Measurements from ENCODE around the gene EFCAB6.
A peak's percentile ranks its signal among the peaks of the same experiment; 100 is the strongest.

The EFCAB6 gene

DNA sequence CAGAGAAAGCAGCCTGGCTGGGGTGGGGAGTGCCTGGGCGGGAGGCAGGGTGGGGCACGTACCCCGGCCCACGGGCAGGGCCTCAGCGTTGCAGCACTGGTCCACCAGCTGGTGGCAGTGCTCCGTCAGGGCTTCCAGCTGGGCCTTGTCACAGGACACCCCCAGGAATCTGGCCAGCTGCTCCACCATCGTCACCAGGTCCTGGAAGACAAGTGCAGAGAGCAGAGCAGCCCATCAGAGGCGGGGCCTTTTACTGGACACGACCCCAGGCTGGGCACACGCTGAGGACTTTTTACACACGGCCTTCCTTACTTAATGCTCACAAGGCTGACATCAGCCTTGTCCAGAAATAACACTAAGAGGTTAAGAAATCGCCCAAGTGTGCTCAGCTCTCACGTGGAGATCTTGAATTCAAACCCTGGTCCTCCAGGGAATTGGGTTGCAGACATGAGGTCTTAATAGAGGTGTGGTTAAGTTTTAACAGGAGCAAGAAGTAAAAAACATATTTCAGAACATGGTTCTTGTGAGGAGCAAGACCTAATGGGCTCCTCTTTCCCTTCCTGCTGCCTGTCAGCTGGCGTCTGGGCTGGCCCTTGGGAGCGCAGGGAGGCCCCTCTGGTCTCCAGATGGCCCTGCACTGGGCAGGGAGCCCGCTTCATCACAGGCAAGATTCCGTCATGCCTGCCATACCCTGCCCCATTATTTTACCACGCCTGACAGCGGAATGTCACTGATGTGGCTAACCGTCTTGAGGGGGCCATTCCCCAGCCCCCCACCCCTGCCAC is 17.1 kb upstream of the EFCAB6 start:
- DNase-seq (ENCODE audit: low read depth), result peak; percentile 67

DNA sequence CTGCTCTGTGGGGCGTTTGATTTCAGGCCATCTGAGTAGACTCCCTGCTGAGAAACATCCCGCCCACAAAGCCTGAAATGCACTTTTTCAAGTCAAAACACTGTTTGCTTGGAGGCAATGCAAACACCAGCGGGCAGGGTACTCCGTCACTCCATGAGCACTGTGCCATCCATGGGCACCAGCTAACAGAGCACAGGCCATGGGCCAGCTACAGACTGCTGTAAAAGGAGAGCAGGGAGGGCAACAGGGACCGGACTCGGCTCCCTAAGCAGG is 16.6 kb upstream of the EFCAB6 start:
- no peak for DNase-seq (ENCODE audit: low read depth)

- DNase-seq (ENCODE audit: low read depth), result no peak
These were observed 16.0 kb upstream of the EFCAB6 start for GRCh38 chr22:43827926-43828724.

DNA sequence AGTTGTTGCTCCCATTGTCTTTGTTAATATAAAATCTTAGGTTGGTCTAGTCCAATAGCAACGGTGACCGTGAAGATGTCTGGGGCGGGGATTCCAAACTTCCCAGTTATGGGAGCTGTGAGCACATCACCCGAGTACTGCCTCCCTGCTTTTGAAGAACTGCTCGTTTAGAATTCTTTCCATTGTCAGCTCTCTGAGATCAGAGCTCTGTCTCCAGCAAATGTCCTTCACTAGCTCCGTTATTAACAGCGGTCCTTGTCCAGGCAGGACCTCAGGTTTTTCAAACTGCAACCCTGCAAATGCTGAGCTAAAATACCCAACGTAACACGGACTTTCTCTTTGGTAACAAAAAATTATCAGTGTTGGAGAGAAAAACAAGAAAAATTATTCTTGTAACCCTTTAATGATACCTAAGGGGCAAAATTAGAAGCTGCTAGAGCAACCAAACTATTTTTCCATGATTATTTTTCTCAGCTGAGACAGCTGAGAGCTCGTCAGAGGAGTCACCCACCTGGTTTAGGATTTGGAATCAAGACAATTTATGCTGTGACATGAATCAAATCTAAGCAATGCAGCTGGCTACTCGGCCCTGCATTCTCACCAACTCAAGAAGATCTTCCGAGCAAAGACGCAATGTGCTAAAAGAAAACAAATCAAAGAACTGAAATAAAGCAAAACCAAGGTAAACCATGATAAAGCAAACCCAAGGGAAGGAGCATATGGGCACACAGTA is 15.1 kb upstream of the EFCAB6 start:
- no peak for DNase-seq (ENCODE audit: low read depth)

GRCh38 chr22:43826142-43827002 is 14.3 kb upstream of the EFCAB6 start:
- peak; percentile 24 for DNase-seq (ENCODE audit: low read depth)

- DNase-seq (ENCODE audit: low read depth), result no peak
These were observed 13.5 kb upstream of the EFCAB6 start for GRCh38 chr22:43825651-43826050.

DNA sequence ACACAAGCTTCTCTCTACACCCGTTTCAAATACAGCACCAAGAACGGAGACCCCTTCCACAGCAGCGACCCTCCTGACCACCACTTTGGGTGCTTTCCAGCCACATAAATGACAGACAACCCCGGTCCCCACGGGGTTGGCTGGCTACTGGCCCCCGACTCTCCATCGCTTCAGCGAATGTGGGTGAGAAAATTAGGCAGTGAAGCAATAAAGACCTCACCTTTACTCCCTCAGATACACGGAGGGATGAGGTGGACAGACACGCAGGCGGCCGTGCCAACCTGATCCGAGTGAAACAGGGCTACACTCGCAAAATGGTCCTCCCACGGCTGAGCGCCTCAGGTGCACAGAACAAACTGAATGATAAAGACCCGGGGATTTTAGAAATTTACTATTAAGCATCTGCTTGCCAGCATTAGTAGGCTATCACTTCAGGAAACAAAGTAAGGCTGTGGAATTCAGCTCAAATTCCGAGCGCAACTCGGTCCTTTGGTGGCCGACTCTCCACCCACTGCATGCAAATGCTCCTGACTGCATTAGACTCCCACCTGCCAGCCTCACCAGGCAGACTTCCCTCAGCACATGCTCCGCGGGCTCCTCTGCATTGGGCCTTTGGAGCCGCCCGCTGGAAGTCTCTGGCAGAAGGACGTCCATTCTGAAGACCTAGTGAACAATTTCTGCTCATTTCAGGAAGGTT is 12.8 kb upstream of the EFCAB6 start:
- DNase-seq (ENCODE audit: low read depth), result no peak

- no peak for DNase-seq (ENCODE audit: low read depth)
These were observed 12.0 kb upstream of the EFCAB6 start for GRCh38 chr22:43823911-43824665.

GRCh38 chr22:43823353-43823908 is 11.3 kb upstream of the EFCAB6 start:
- DNase-seq (ENCODE audit: low read depth), result no peak

DNA sequence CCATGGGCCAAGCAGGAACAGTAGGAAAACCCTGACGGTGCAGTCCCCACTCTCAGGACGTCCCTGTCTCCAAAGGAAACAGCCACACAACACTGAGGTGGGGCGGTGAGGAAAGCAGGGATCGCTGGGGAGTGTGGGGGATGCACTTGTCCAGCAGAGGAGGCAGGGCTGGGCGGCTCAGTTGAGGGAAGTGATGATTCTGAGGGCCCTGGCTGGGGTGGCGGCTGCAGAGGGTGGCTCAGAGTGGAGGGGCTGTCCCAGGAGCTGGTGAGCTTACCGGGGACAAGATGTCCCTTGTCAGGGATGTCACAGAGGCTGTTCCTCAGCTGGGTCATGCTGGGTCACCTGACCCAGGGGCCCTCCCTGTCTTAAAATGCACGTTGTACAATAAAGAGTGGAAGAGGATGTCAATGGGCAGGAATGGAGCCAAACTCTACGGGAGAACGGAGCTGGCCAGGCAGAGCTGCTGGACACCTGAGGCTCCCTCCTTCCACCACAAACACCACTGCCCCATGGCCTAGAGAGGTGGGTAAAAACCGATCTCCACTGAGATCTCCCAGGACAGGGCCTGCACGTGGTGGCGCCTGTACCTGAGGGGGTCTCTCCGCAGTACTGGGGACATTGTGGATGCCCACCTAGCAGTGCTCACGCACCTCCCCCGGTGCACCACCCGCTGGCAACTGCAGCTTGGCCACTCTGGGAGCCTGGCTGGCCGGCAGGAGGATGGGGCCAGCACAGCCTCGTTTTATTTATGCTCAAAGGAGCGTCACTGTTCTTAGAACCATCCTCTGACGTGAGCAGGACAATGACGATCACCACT is 9.7 kb upstream of the EFCAB6 start:
- no peak for DNase-seq (ENCODE audit: low read depth)

GRCh38 chr22:43820651-43821305 is 8.7 kb upstream of the EFCAB6 start:
- no peak for DNase-seq (ENCODE audit: low read depth)

DNA sequence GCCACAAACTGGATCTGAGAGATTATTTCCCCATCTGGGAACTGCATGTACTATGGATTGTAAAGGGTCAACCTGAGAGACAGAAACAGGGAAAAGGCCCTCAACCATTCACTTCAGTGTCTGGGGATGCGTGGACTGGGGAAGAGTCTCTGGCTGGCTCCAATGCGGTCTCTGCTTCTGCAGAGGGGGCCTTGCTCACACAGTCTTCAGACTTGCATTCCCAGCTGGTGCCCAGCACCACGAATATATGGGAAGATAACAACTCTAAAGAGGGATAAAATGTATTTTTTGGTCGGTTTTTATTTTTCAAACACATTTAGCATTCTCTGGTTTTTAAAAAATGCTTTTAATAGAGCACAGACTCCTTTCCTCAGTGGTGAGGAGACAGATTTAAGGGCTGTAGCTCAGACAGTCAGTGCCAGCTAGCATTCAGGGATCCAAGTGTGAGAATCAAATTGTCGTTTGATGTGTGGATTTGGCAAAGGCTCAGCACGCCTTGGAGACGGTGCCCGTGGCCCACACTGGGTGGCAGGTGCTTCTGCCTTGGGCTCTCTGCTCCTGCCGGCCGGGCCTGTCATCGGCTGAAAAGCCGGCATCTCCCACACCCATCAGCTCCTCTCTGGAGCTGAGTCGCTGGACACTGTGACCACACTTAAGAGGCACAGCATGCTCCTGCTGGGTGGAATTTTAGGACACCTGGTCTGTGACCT is 8.0 kb upstream of the EFCAB6 start:
- DNase-seq (ENCODE audit: low read depth), result no peak

DNA sequence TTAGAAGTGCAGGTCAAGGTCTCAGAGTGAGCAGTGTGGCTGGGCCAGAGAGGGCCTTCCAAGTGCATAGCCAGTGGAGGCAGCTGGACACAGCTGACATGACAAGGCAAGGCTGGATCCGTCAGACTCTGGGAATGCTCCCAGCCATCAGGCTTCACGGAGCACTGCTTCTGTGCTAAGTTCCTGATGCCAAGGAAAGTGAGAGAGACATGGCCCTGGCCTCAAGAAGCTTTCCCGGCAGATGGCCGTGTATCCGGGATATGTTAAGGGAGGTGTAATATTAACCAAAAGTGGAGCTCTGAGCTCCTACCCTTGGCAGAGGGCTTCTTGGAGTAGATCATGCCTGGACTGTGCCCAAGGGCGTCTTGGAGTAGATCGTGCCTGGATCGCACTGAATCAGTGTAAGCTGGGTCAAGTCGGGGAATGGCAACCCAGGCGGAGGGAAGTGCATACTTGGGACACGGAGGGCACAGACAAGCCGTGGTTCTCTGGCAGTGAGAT is 7.4 kb upstream of the EFCAB6 start:
- no peak for DNase-seq (ENCODE audit: low read depth)

GRCh38 chr22:43818981-43819380 is 6.9 kb upstream of the EFCAB6 start:
- no peak for DNase-seq (ENCODE audit: low read depth)

GRCh38 chr22:43817402-43817801 is 5.3 kb upstream of the EFCAB6 start:
- no peak for DNase-seq (ENCODE audit: low read depth)

- no peak for DNase-seq (ENCODE audit: low read depth)
These were observed 2.2 kb upstream of the EFCAB6 start for GRCh38 chr22:43814264-43814663.

GRCh38 chr22:43812890-43813289 is 785 bp upstream of the EFCAB6 start:
- no peak for DNase-seq (ENCODE audit: low read depth)

DNA sequence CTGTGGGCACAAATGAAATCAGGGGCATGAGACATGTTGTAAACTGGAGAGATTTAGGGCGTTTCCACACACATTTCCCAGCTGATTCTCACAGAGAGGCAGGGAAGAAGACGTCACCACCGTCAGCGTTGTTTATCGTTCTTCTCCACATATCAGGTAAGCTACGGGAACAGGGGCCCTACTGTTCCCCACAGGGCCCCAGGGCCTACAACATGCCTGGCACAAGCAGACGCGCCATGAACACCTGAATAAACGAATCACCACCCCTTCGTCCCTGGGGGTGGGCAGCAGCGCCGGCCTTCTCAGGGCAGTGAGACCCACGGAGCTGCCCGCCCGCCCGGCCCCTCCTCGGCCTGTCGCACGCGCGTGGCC is 342 bp downstream of the EFCAB6 start:
- DNase-seq (ENCODE audit: low read depth), result peak; percentile 13
